Measurements from ENCODE around the gene RABGGTA.

DNA sequence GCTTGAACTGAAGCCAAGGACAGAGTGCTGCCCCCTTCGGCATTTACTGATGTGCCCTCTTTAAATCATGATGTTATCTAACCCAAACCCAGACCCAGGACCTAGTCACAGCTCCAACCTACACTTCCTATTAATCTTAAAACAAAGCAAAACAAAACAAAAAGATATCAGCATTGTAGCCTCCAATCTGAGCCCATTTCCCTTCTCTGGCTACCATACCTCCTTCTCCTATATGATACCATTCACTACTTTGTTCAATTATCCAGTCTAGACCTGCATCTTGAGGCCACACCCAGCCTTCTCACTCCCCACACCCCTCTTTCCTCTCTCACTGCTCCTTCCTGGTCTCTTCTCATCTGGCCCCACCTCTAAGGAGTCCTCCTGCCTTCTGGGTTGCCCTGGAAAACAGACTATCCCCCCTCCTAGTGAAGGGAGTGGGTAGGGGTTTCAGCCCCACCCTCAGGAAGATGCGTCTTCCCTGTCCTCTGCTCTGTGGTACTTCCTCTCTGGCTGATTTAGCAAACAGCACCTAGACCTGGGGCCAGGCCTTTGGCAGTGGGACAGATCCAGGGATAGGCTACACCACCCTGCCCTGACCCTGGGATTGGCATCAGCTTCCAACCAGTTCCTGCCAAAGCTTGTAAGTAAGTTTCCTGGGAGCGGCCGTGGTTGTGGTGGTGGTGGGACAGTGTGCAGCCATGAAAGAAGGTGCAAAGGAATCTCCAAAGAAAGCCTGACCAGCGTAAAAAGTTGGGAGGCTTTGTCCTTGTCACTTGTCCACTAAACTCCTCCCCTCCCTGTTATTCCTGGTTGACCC lies 43.2 kb upstream of the RABGGTA start:
- TF ChIP-seq, protein P1, sequence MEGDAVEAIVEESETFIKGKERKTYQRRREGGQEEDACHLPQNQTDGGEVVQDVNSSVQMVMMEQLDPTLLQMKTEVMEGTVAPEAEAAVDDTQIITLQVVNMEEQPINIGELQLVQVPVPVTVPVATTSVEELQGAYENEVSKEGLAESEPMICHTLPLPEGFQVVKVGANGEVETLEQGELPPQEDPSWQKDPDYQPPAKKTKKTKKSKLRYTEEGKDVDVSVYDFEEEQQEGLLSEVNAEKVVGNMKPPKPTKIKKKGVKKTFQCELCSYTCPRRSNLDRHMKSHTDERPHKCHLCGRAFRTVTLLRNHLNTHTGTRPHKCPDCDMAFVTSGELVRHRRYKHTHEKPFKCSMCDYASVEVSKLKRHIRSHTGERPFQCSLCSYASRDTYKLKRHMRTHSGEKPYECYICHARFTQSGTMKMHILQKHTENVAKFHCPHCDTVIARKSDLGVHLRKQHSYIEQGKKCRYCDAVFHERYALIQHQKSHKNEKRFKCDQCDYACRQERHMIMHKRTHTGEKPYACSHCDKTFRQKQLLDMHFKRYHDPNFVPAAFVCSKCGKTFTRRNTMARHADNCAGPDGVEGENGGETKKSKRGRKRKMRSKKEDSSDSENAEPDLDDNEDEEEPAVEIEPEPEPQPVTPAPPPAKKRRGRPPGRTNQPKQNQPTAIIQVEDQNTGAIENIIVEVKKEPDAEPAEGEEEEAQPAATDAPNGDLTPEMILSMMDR (IDR thresholded peaks at IDR 0.05 in 4 of 5, conservative IDR thresholded peaks at IDR 0.05 in 1 of 5): no peak
- TF ChIP-seq POLR2A (IDR thresholded peaks at IDR 0.05): no peak

Data from gastrocnemius medialis (tissue), 4 donors.